Tibial nerve (tissue), 4 donors: ENCODE measurements around the gene SAMHD1.

ENCODE experiments used
- CTCF ChIP-seq, 5 experiments: fragments of 200-600 bp in 3 of 5; fragments of 450-650 bp in 2 of 5; sonication (generic) in 3 of 5; IDR thresholded peaks; one replicate each; pipeline ENCODE4 v1.5.1; 2016 to 2019; ENCODE audit warnings: antibody characterized with exemption in 5 of 5, mild to moderate bottlenecking in 3 of 5, moderate library complexity in 2 of 5
- EP300 ChIP-seq, 2 donors: sonication (generic); formaldehyde crosslinking; IDR thresholded peaks; one replicate each; pipeline ENCODE4 v1.6.1; 2017; ENCODE audit warnings: antibody characterized with exemption in 2 of 2, mild to moderate bottlenecking in 1 of 2
- POLR2A ChIP-seq, 2 donors: fragments of 450-650 bp; IDR thresholded peaks; one replicate each; pipeline ENCODE4 v1.6.1; 2017; ENCODE audit warnings: antibody characterized with exemption in 2 of 2, mild to moderate bottlenecking in 2 of 2, moderate library complexity in 2 of 2

GRCh38 chr20:36917240-36917639 is 34.3 kb downstream of the SAMHD1 start:
- TF ChIP-seq POLR2A (IDR thresholded peaks at IDR 0.05), result no peak
- no peak for TF ChIP-seq CTCF (IDR thresholded peaks at IDR 0.05)
- no peak for TF ChIP-seq EP300 (IDR thresholded peaks at IDR 0.05)
